Adrenal gland (tissue), 5 donors: Measurements from ENCODE around the gene GMIP.

ENCODE experiments used
- CTCF ChIP-seq, 6 experiments: fragments of 450-650 bp in 4 of 6; fragments of 200-600 bp in 2 of 6; sonication (generic) in 1 of 6; IDR thresholded peaks; 1 replicate in 5 of 6; 2 replicates in 1 of 6; pipeline versions ENCODE4 v1.5.1 to v1.8.0; 2016 to 2021; ENCODE audit warnings: antibody characterized with exemption in 6 of 6, mild to moderate bottlenecking in 2 of 6, moderate library complexity in 1 of 6
- POLR2A ChIP-seq, 2 donors: fragments of 450-650 bp; IDR thresholded peaks; one replicate each; pipeline ENCODE4 v1.6.1; 2017; ENCODE audit warnings: antibody characterized with exemption in 2 of 2, mild to moderate bottlenecking in 2 of 2, moderate library complexity in 1 of 2
- donor health status: DM: no; HTN: no; CAD: no.

DNA sequence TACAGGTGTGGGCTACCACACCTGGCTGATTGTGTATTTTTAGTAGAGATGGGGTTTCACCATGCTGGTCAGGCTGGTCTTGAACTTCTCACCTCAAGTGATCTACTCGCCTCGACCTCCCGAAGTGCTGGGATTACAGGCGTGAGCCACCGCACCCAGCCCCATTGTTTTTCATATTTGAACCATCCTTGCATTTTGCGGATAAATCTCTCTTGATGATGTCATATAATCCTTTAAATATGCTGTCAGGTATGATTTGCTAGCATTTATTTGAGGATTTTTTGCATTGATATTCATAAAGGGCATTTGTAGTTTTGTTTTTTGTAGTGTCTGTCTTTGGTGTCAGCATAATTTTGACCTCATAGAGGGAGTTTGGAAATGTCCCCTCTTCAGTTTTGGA lies 30.9 kb upstream of the GMIP start:
- TF ChIP-seq CTCF (IDR thresholded peaks at IDR 0.05) (no peak), POLR2A (IDR thresholded peaks at IDR 0.05) (no peak)
